Measurements from ENCODE around the gene CASK. TPM values are rescaled to one million over a fixed set of nuclear protein-coding genes. Genes with fewer than 3 reads are reported as not detected.

CASK gene
- total RNA-seq, 1 experiment from 2014 or later: 33.5 TPM

DNA sequence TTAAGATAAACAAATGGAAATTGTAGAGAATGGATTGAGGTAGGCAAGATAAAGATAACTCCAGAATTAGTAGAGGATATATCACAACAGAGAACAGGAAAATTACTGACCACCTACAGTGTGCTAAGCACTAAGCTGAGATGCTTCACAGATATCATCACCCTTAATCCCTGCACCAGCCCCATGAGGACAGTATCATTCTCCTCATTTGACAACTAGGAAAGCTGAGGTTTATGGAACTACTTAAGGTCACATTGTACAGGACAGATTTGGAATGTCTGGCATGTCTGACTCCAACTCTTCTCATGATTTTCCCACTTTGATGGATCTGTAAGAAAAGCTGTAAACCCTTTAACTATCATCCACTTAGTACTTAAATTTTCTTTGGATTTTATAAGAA is 95.5 kb downstream of the CASK start:
- ChIA-PET POLR2A (no interaction called here), CTCF (no interaction called here)
- DNase-seq (ENCODE audit: low read depth, low spot score) (no peak), ATAC-seq (no peak)
- Histone ChIP-seq H3K9me3 (ENCODE audit: control insufficient read depth, insufficient read depth, low read depth, low read length) (no peaks in the 10 kb centered on the region), H3K27me3 (ENCODE audit: control insufficient read depth, insufficient read depth, low read length) (no peaks in the 10 kb centered on the region), H3K36me3 (ENCODE audit: control insufficient read depth, insufficient read depth, low read length) (no peaks in the 10 kb centered on the region), H3K27ac (ENCODE audit: low read length) (no peak overlapping the region), H3K4me3 (ENCODE audit: low read depth in 2 of 2, low read length in 2 of 2) (no peak overlapping the region), H3K4me1 (ENCODE audit: control insufficient read depth, insufficient read depth, low read length) (no peaks in the 10 kb centered on the region)
- in situ Hi-C loops (cut with HindIII; ENCODE audit: low pct_unique_long_range_greater_than_20kb, low sequenced_read_pairs) (no loop called here), intact Hi-C loops (cut with micrococcal nuclease; ENCODE audit: unreplicated experiment) (no loop called here)
- BruUV-seq (replicated peaks): no TSS peak
- no peak for TF ChIP-seq POLR2AphosphoS5 (IDR thresholded peaks at IDR 0.05; ENCODE audit: low read depth, low read length)
- TF ChIP-seq, protein P1, sequence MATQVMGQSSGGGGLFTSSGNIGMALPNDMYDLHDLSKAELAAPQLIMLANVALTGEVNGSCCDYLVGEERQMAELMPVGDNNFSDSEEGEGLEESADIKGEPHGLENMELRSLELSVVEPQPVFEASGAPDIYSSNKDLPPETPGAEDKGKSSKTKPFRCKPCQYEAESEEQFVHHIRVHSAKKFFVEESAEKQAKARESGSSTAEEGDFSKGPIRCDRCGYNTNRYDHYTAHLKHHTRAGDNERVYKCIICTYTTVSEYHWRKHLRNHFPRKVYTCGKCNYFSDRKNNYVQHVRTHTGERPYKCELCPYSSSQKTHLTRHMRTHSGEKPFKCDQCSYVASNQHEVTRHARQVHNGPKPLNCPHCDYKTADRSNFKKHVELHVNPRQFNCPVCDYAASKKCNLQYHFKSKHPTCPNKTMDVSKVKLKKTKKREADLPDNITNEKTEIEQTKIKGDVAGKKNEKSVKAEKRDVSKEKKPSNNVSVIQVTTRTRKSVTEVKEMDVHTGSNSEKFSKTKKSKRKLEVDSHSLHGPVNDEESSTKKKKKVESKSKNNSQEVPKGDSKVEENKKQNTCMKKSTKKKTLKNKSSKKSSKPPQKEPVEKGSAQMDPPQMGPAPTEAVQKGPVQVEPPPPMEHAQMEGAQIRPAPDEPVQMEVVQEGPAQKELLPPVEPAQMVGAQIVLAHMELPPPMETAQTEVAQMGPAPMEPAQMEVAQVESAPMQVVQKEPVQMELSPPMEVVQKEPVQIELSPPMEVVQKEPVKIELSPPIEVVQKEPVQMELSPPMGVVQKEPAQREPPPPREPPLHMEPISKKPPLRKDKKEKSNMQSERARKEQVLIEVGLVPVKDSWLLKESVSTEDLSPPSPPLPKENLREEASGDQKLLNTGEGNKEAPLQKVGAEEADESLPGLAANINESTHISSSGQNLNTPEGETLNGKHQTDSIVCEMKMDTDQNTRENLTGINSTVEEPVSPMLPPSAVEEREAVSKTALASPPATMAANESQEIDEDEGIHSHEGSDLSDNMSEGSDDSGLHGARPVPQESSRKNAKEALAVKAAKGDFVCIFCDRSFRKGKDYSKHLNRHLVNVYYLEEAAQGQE (IDR thresholded peaks at IDR 0.05; ENCODE audit: insufficient read depth in 1 of 2, low read depth in 2 of 2, low read length in 1 of 2): no peak
- TF ChIP-seq, protein P2, sequence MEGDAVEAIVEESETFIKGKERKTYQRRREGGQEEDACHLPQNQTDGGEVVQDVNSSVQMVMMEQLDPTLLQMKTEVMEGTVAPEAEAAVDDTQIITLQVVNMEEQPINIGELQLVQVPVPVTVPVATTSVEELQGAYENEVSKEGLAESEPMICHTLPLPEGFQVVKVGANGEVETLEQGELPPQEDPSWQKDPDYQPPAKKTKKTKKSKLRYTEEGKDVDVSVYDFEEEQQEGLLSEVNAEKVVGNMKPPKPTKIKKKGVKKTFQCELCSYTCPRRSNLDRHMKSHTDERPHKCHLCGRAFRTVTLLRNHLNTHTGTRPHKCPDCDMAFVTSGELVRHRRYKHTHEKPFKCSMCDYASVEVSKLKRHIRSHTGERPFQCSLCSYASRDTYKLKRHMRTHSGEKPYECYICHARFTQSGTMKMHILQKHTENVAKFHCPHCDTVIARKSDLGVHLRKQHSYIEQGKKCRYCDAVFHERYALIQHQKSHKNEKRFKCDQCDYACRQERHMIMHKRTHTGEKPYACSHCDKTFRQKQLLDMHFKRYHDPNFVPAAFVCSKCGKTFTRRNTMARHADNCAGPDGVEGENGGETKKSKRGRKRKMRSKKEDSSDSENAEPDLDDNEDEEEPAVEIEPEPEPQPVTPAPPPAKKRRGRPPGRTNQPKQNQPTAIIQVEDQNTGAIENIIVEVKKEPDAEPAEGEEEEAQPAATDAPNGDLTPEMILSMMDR (IDR thresholded peaks at IDR 0.05): no peak
- TF ChIP-seq TCF7L2 (IDR thresholded peaks at IDR 0.05; ENCODE audit: low read depth, low read length): no peak
- no peak for TF ChIP-seq SIN3A (IDR thresholded peaks at IDR 0.05; ENCODE audit: borderline replicate concordance, insufficient read depth, low read depth, low read length)

- Histone ChIP-seq H3K4me3 (ENCODE audit: low read depth in 2 of 2, low read length in 2 of 2) (no peak overlapping the region), H3K27ac (ENCODE audit: low read length) (no peak overlapping the region), H3K36me3 (ENCODE audit: control insufficient read depth, insufficient read depth, low read length) (no peaks in the 10 kb centered on the region), H3K4me1 (ENCODE audit: control insufficient read depth, insufficient read depth, low read length) (no peaks in the 10 kb centered on the region), H3K27me3 (ENCODE audit: control insufficient read depth, insufficient read depth, low read length) (no peaks in the 10 kb centered on the region), H3K9me3 (ENCODE audit: control insufficient read depth, insufficient read depth, low read depth, low read length) (no peaks in the 10 kb centered on the region)
- TF ChIP-seq POLR2AphosphoS5 (IDR thresholded peaks at IDR 0.05; ENCODE audit: low read depth, low read length) (no peak), TCF7L2 (IDR thresholded peaks at IDR 0.05; ENCODE audit: low read depth, low read length) (no peak), SIN3A (IDR thresholded peaks at IDR 0.05; ENCODE audit: borderline replicate concordance, insufficient read depth, low read depth, low read length) (no peak)
- TF ChIP-seq, protein P2 (IDR thresholded peaks at IDR 0.05): no peak
- TF ChIP-seq, protein P1 (IDR thresholded peaks at IDR 0.05; ENCODE audit: insufficient read depth in 1 of 2, low read depth in 2 of 2, low read length in 1 of 2): no peak
- DNase-seq (ENCODE audit: low read depth, low spot score) (no peak), ATAC-seq (no peak)
- in situ Hi-C loops (cut with HindIII; ENCODE audit: low pct_unique_long_range_greater_than_20kb, low sequenced_read_pairs): no loop called here
- ChIA-PET POLR2A (no interaction called here), CTCF (no interaction called here)
- BruUV-seq (replicated peaks): no TSS peak
- intact Hi-C loops (cut with micrococcal nuclease; ENCODE audit: unreplicated experiment): no loop called here
These were observed 97.6 kb downstream of the CASK start for GRCh38 chrX:41825796-41826195.

Data from Panc1 (cell line).